Measurements from ENCODE around the gene PDE10A. TPM values are rescaled to one million over a fixed set of nuclear protein-coding genes. Genes with fewer than 3 reads are reported as not detected.

Gene PDE10A
- total RNA-seq, 1 experiment from 2014 or later: 2.1 TPM

DNA sequence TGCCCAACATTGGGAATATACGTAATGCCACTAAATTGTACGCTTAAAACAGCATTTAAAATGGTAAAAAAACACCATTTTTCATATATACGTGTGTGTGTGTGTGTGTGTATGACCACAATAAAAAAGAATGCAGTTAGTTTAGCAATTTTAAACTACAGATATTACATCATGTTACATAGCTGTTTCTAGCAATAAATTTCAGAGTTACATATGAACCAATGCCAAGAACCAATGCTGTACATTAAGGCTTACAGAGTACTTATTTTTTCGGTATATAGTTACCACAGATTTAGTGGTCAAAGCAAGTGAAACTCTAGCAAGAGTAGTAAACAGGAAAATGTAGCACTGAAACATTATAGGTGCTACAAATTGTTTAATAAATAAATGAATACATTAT, 119.3 kb downstream of the PDE10A start:
- Histone ChIP-seq H3K36me3 (ENCODE audit: low read depth, low read length) (no peaks in the 10 kb centered on the region), H2AFZ (ENCODE audit: low read length) (no peak overlapping the region), H3K4me1 (ENCODE audit: insufficient read depth, low read length) (no peaks in the 10 kb centered on the region), H3K27me3 (ENCODE audit: low read length) (no peaks in the 10 kb centered on the region), H3K9ac (ENCODE audit: low read length) (no peak overlapping the region), H3K4me3 (ENCODE audit: low read length) (no peak overlapping the region), H3F3A (ENCODE audit: low read length, unreplicated experiment) (no peaks in the 10 kb centered on the region), H3K9me3 (ENCODE audit: low read length) (no peaks in the 10 kb centered on the region), H3K9me2 (replicated peaks; ENCODE audit: low read length) (no peaks in the 10 kb centered on the region), H3K4me2 (ENCODE audit: low read length) (no peak overlapping the region), H3K79me2 (ENCODE audit: low read length) (no peaks in the 10 kb centered on the region), H4K20me1 (ENCODE audit: low read length) (no peaks in the 10 kb centered on the region), H3K27ac (ENCODE audit: low read length) (no peak overlapping the region)
- CTCF ChIA-PET: no interaction called here
- POLR2A ChIA-PET (ENCODE audit: unreplicated experiment): no interaction called here
- DNase-seq (no peak), ATAC-seq (no peak)
- BruUV-seq (replicated peaks): no TSS peak
- TF ChIP-seq EZH2phosphoT487 (IDR thresholded peaks at IDR 0.05; ENCODE audit: borderline replicate concordance, low read length) (no peak), EZH2 (IDR thresholded peaks at IDR 0.05; ENCODE audit: low read length, unreplicated experiment) (no peak)
- TF ChIP-seq, protein P1, sequence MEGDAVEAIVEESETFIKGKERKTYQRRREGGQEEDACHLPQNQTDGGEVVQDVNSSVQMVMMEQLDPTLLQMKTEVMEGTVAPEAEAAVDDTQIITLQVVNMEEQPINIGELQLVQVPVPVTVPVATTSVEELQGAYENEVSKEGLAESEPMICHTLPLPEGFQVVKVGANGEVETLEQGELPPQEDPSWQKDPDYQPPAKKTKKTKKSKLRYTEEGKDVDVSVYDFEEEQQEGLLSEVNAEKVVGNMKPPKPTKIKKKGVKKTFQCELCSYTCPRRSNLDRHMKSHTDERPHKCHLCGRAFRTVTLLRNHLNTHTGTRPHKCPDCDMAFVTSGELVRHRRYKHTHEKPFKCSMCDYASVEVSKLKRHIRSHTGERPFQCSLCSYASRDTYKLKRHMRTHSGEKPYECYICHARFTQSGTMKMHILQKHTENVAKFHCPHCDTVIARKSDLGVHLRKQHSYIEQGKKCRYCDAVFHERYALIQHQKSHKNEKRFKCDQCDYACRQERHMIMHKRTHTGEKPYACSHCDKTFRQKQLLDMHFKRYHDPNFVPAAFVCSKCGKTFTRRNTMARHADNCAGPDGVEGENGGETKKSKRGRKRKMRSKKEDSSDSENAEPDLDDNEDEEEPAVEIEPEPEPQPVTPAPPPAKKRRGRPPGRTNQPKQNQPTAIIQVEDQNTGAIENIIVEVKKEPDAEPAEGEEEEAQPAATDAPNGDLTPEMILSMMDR (conservative IDR thresholded peaks at IDR 0.05; ENCODE audit: low read depth, low read length): no peak
- intact Hi-C loops (cut with micrococcal nuclease): no loop called here

DNA sequence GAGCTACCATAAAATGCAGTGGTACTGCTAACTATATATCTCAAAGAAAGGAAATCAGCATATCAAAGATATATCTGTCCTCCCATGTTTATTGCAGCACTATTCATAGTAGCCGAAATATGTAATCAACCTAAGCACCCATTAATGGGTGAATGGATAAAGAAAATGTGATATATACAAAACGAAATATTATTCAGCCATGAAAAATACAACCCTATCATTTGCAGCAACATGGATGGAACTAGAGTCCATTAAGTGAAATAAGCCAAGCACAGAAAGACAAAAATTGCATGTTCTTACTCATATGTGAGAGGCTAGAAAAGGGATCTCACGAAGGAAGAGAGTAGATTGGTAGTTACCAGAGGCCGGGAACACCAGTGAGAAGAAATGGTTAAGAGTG, 126.1 kb downstream of the PDE10A start:
- CTCF ChIA-PET: no interaction called here
- no peak overlapping the region for H3K9ac ChIP-seq (ENCODE audit: low read length)
- no peak for ATAC-seq
- H3K9me3 ChIP-seq (ENCODE audit: low read length): no peaks in the 10 kb centered on the region
- intact Hi-C loops (cut with micrococcal nuclease): no loop called here
- TF ChIP-seq EZH2phosphoT487 (IDR thresholded peaks at IDR 0.05; ENCODE audit: borderline replicate concordance, low read length) (no peak), EZH2 (IDR thresholded peaks at IDR 0.05; ENCODE audit: low read length, unreplicated experiment) (no peak)
- H3K36me3 ChIP-seq (ENCODE audit: low read depth, low read length): no peaks in the 10 kb centered on the region
- POLR2A ChIA-PET (ENCODE audit: unreplicated experiment): no interaction called here
- no peaks in the 10 kb centered on the region for H3K27me3 ChIP-seq (ENCODE audit: low read length)
- H3K79me2 ChIP-seq (ENCODE audit: low read length): no peaks in the 10 kb centered on the region
- H3K4me3 ChIP-seq (ENCODE audit: low read length): no peak overlapping the region
- H3K9me2 ChIP-seq (replicated peaks; ENCODE audit: low read length): no peaks in the 10 kb centered on the region
- no TSS peak for BruUV-seq (replicated peaks)
- H2AFZ ChIP-seq (ENCODE audit: low read length): no peak overlapping the region
- DNase-seq: no peak
- H4K20me1 ChIP-seq (ENCODE audit: low read length): no peaks in the 10 kb centered on the region
- H3K4me2 ChIP-seq (ENCODE audit: low read length): no peak overlapping the region
- H3K4me1 ChIP-seq (ENCODE audit: insufficient read depth, low read length): no peaks in the 10 kb centered on the region
- no peaks in the 10 kb centered on the region for H3F3A ChIP-seq (ENCODE audit: low read length, unreplicated experiment)
- H3K27ac ChIP-seq (ENCODE audit: low read length): no peak overlapping the region

DNA sequence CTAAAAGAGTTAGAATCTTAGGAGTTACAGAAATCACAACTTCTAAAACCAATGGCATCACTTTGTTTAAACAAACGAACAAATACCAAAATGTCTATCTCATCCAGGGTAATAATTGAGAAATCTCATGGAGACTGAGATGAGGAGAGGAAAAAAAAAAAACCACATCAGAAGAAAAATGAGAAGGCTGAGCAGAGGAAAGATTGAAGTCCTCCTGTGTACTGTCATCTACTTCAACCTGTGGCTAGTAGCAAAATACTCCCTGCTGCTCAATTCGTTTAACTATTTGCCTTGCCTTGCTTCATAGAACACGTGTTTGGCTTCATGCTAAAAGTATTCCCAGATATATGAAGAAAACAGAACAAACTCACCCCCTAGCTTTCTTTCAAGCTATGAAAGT, 143.7 kb downstream of the PDE10A start:
- Histone ChIP-seq H3K4me2 (ENCODE audit: low read length) (no peak overlapping the region), H3K9me3 (ENCODE audit: low read length) (no peaks in the 10 kb centered on the region), H3K4me1 (ENCODE audit: insufficient read depth, low read length) (peaks cover 9% of the 10 kb centered on the region), H2AFZ (ENCODE audit: low read length) (no peak overlapping the region), H3F3A (ENCODE audit: low read length, unreplicated experiment) (no peaks in the 10 kb centered on the region), H3K36me3 (ENCODE audit: low read depth, low read length) (no peaks in the 10 kb centered on the region), H3K9ac (ENCODE audit: low read length) (no peak overlapping the region), H3K4me3 (ENCODE audit: low read length) (no peak overlapping the region), H4K20me1 (ENCODE audit: low read length) (no peaks in the 10 kb centered on the region), H3K79me2 (ENCODE audit: low read length) (no peaks in the 10 kb centered on the region), H3K27me3 (ENCODE audit: low read length) (no peaks in the 10 kb centered on the region), H3K9me2 (replicated peaks; ENCODE audit: low read length) (no peaks in the 10 kb centered on the region), H3K27ac (ENCODE audit: low read length) (no peak overlapping the region)
- BruUV-seq (replicated peaks): no TSS peak
- ChIA-PET POLR2A (ENCODE audit: unreplicated experiment) (no interaction called here), CTCF (no interaction called here)
- DNase-seq: no peak
- intact Hi-C loops (cut with micrococcal nuclease): no loop called here
- ATAC-seq: no peak
- TF ChIP-seq EZH2phosphoT487 (IDR thresholded peaks at IDR 0.05; ENCODE audit: borderline replicate concordance, low read length): no peak
- no peak for TF ChIP-seq EZH2 (IDR thresholded peaks at IDR 0.05; ENCODE audit: low read length, unreplicated experiment)
- TF ChIP-seq, protein P1 (conservative IDR thresholded peaks at IDR 0.05; ENCODE audit: low read depth, low read length): no peak

All from PC-3 (cell line).